Measurements from ENCODE around the gene ADCY2.

Gene ADCY2

GRCh38 chr5:7446913-7447312, 51.0 kb downstream of the ADCY2 start:
- DNase-seq, result no peak

GRCh38 chr5:7453947-7454346, 58.0 kb downstream of the ADCY2 start:
- no peak for DNase-seq

- no peak for DNase-seq
These were observed 60.3 kb downstream of the ADCY2 start for GRCh38 chr5:7456206-7456605.

- no peak for DNase-seq
These were observed 65.4 kb downstream of the ADCY2 start for GRCh38 chr5:7461371-7461770.

- DNase-seq, result no peak
These were observed 66.8 kb downstream of the ADCY2 start for GRCh38 chr5:7462758-7463157.

GRCh38 chr5:7464182-7464581, 68.2 kb downstream of the ADCY2 start:
- DNase-seq, result no peak

GRCh38 chr5:7467179-7467578, 71.2 kb downstream of the ADCY2 start:
- DNase-seq, result no peak

- DNase-seq, result no peak
These were observed 72.8 kb downstream of the ADCY2 start for GRCh38 chr5:7468742-7469141.

GRCh38 chr5:7471710-7472109, 75.8 kb downstream of the ADCY2 start:
- no peak for DNase-seq

GRCh38 chr5:7473115-7473514, 77.2 kb downstream of the ADCY2 start:
- no peak for DNase-seq

- no peak for DNase-seq
These were observed 77.8 kb downstream of the ADCY2 start for GRCh38 chr5:7473668-7474215.

GRCh38 chr5:7474821-7475403, 79.0 kb downstream of the ADCY2 start:
- no peak for DNase-seq

GRCh38 chr5:7478459-7478858, 82.5 kb downstream of the ADCY2 start:
- DNase-seq, result no peak

GRCh38 chr5:7488734-7489133, 92.8 kb downstream of the ADCY2 start:
- no peak for DNase-seq

- no peak for DNase-seq
These were observed 96.4 kb downstream of the ADCY2 start for GRCh38 chr5:7492371-7492770.

GRCh38 chr5:7493081-7493480, 97.1 kb downstream of the ADCY2 start:
- DNase-seq, result no peak

GRCh38 chr5:7493622-7494021, 97.7 kb downstream of the ADCY2 start:
- DNase-seq, result no peak

- DNase-seq, result no peak
These were observed 98.7 kb downstream of the ADCY2 start for GRCh38 chr5:7494481-7495130.

- DNase-seq, result no peak
These were observed 99.2 kb downstream of the ADCY2 start for GRCh38 chr5:7495131-7495517.

- DNase-seq, result no peak
These were observed 104.3 kb downstream of the ADCY2 start for GRCh38 chr5:7500256-7500655.

- DNase-seq, result no peak
These were observed 105.1 kb downstream of the ADCY2 start for GRCh38 chr5:7501061-7501460.

- no peak for DNase-seq
These were observed 107.6 kb downstream of the ADCY2 start for GRCh38 chr5:7503564-7503963.

GRCh38 chr5:7515284-7515914, 119.5 kb downstream of the ADCY2 start:
- DNase-seq, result no peak

GRCh38 chr5:7516253-7516652, 120.3 kb downstream of the ADCY2 start:
- DNase-seq, result no peak

Measured in KG1 (cell line).